NCI-H187 (cell line): ENCODE results near the gene NYAP2.
A peak's percentile ranks its signal among the peaks of the same experiment; 100 is the strongest.

Source experiments
- DNase-seq, 2 experiments: peaks; one replicate each; lab custom pipeline; 2025; lab: John Stamatoyannopoulos, UW

The NYAP2 gene

DNA sequence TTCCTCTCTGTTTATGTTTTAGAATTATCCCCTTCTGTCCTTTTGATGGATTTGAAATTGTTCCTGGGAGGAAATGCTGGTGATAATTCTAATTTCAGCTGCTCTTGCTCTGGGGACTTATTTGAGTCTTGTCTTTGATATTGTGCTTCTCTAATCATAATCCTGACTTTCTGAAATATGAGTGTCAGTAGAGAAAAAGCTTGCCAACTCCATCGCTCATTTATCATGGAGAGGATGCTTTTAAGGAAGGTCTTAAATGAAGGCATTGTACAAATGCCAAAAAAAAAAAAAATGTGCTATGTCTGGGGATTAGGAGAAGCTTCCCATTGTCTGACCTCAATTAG, 159.5 kb downstream of the NYAP2 start:
- no peak for DNase-seq

DNA sequence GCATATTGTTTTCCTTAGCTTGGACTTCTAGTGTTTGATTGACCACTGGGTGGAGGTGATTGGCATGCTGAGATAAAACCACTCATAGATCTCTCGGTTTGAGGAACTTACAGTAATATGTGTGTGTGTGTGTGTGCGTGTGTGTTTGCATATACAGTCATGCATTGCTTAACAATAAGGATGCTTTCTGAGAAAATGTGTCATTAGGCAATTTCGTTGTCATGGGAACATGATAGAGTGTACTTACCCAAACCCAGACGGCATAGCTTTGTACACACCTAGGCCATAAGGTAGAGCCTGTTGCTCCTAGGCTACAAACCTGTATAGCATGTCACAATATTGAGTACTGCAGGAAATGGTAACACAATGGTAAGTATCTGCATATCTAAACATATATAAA, 167.3 kb downstream of the NYAP2 start:
- peak in 1 of 2 experiments; percentile 2 for DNase-seq

DNA sequence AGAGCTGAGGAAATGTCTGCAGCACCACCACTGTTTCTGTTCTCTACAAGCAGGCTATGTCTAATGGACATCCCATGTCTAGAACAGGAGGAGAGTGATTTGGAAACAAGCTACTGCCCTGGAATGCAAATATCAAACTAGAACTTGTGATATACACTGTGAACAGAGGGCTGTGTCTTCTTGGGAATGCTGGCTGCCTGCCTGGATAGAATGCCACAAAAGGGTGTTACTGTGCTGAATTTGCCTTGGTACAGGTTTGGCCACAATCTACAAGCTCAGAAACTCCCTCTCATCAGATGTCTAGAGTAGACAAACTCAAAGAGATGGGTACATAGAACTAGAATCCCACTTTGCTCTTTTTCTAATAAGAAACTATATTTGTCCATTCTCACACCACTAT, 170.5 kb downstream of the NYAP2 start:
- DNase-seq: no peak

DNA sequence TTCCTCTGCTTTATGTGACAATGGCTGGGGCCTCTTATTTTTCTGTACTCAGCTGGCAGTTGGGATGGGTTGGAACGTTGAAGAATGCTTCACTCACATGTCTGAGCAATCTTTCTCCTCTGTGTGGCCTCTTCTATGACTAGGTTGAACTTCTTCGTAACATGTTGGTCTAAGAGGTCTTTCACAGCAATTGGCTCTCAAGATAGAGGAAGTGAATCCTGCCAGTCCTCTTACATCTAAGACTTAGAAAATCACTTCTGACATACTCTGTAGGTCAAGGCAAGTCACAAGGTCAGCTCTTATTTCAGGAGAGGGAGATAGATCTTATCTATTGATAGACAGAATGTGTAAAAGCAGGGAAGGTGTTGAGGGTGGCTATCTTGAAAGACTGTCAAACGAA, 174.1 kb downstream of the NYAP2 start:
- no peak for DNase-seq

DNA sequence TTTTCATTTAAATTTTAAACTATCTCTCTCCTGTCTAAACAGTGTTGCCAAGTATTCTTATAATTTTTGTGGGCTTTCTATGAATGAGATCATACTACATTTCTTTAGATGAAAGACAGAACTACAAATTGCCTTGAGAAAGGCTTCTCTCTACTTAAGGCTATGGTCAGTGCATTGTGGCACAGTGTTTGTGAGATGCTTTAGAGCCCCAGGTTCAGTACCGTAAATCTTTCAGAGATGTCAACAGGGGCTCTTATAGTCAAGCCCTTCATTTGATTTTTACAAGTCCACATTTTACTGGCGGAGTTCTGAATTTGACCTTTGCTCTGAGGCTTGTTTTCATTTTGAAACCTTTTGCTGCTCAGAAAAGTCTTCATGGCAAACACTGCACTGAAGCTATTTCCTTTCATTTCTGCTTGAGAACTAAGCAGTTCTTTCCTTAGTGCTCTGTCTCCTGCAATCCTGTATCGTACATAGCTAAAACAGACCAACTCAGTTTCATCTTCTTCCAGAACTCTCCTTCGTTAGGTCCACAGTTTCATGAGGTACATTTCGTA, 175.2 kb downstream of the NYAP2 start:
- no peak for DNase-seq

DNA sequence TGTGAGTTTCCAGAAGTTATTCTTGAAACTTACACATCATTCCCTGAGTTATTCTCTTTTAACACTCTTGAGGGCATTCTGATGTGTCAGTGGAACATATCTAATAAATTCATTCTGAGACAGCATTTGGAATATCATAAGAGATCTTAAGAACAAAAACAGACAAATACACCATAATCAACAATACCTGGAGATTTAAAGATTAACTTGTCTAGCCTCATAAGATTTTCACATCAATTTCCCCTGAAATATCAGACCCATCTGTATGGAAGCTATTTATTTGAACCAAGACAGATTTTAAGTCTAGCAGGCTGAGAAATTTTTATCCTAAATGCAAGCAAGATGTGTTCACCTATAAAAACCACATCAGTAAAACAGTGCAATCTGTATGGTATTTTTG, 181.6 kb downstream of the NYAP2 start:
- DNase-seq: no peak

DNA sequence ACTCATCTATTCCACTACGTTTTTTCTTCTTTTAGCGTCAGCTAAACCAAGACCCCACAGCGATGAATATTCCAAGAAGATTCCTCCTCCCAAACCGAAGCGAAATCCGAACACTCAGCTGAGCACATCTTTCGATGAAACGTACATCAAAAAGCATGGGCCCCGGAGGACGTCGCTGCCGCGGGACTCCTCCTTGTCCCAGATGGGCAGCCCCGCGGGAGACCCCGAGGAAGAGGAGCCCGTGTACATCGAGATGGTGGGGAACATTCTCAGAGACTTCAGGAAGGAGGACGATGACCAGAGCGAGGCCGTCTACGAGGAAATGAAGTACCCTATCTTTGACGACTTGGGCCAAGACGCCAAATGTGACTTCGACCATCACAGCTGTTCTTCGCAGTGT, 182.4 kb downstream of the NYAP2 start:
- DNase-seq: no peak

DNA sequence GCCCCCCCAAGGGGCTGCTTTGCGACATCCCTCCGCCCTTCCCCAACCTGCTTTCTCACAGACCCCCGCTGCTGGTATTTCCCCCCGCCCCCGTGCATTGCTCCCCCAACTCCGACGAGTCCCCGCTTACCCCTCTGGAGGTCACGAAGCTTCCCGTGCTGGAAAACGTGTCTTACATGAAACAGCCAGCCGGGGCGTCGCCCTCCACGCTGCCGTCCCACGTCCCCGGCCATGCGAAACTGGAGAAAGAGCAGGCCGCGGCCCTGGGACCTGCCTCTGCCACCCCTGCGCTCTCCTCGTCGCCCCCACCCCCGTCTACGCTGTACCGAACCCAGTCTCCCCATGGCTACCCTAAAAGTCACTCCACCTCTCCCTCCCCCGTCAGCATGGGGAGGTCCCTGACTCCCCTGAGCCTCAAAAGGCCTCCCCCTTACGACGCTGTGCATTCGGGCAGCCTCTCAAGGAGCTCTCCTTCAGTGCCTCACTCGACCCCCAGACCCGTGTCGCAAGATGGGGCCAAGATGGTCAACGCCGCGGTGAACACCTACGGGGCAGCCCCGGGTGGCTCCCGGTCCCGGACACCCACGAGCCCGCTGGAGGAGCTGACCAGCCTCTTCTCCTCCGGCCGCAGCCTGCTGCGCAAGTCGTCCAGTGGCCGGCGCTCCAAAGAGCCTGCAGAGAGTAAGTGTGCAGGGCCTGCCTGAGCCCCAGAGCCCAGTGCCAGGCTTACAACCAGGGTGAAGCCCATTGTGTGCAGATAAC, 183.0 kb downstream of the NYAP2 start:
- no peak for DNase-seq

DNA sequence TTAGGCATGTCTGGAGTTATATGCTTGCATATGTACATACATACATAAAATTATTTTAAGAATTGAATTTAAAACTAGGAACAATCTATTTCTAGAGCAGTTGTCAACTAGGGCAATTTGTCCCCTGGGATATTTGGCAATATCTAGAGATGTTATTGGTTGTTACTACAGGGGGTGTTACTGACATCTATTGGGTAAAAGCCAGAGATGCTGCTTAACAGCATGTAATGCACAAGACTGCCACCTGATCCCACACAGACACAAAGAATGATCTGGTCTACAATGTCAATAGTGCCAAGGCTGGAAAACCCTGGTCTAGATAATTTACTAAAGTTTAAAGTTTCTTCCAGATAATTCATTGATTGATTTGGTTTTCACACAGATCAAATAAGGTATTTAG, 185.3 kb downstream of the NYAP2 start:
- DNase-seq: no peak

DNA sequence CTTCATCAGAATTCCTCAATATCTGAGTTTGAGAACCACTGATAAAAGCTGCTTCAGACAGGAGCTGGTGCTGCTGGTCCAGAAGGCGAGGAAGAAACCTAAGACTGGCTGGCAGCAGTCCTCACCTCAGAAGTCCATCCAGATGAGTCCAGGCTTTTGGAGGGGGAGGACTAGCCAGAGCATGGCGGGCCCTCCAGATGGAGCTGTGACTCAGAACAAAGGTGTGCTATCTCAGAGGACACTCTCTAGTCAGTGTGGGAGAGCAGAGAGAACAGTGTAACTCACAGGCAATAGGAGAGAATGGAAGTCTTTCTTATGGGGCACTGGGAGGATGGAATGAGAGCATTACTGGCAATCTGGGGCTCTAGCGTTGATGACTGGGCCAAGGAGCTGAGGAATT, 191.4 kb downstream of the NYAP2 start:
- no peak for DNase-seq

DNA sequence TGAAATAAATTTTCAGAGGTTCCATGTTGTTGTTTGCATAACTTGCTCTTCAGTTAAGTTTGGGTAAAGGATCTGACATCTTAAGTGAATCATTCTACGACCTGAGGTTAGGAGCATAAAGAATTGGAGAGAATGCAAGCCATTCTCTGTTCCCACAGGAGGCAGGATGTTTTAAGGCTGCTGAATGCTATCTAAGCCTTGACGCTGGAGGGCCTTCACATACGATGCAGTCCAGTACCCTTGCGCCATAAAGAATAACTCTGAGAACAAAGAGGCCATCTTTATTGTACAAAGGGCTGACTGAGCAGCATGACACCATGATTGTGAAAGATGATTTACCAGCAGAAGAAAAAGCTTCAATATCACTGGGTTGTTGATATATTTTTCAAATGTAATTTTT, 198.4 kb downstream of the NYAP2 start:
- no peak for DNase-seq

DNA sequence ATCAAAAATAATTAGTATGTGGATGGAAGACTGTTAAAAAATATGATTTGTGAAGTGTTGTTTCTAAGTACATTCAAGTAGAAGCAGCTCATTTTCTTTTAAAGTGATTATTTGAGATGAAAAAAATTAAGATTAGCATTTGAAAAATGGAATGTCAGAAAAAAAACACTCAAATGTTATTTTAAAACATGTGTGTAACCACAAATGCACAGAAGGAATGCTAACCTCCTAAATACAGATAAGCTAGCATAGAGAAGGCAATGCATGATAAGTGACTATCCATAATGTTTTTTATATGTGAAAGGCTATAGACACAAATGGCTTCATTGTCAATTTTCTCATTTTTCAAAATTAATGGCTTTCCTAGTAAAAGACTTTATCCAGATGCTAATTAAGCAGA, 198.9 kb downstream of the NYAP2 start:
- no peak for DNase-seq

DNA sequence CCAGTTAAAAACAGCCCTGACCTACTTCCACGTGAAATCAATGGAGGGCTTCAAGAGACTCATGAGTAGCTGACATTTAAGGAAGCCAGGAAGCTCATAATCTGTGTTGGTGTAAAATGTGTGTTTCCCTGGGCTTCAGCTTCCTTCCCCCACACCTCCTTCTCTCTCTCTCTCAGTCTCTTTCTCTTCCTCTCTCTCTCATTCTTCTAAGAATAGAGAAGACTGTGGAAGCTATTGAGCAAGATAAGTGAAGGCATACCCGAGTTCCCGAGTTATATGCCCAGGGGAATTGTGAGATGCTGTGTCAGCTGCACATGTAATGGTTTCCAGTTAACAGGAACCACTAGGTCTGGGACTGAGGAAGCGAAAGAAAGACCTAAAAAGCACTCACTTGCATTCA, 199.4 kb downstream of the NYAP2 start:
- DNase-seq: no peak

DNA sequence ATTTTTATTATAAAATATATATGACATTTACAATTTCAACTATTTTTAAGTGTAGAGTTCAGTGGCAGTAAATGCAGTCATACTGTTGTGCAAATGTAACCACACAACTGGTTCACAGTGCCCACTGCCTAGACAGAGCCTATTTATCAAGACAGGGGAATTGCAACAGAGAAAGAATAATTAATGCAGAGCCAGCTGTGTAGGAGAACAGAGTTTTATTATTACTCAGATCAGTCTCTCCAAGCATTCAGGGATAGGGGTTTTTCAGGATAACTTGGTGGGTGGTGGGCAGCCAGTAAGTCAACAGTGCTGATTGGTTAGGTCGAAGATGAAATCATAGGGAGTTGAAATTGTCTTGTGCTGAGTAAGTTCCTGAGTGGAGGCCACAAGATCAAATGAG, 200.3 kb downstream of the NYAP2 start:
- DNase-seq: no peak

DNA sequence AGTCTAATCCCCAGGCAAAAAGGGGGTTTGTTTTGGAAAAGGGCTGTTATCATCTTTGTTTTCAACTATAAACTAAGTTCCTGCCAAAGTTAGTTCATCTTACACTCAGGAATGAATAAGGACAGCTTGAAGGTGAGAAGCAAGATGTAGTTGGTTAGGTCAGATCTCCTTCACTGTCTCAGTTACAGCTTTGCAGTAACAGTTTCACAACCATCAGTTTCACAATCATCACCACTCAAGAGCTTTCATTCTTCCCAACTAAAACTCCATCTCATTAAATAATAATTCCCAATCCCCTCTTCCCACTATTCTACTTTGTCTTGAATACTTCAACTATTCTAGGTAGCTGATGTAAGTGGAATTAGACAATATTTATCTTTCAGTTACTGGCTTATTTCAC, 200.9 kb downstream of the NYAP2 start:
- DNase-seq: no peak

DNA sequence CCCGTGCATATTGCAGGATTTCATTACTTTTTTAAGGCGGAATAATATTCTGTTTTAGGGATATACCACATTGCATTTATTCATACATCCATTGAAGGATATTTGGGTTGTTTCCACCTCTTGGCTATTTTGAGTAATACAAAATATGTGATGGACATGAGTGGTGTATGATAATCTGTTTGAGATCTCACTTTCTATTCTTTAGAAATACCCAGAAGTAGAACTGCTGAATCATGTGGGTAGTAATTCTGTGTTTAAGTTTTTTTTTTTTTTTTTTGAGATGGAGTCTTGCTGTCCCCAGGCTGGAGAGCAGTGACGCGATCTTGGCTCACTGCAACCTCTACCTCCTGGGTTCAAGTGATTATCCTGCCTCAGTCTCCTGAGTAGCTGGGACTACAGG, 201.4 kb downstream of the NYAP2 start:
- no peak for DNase-seq

DNA sequence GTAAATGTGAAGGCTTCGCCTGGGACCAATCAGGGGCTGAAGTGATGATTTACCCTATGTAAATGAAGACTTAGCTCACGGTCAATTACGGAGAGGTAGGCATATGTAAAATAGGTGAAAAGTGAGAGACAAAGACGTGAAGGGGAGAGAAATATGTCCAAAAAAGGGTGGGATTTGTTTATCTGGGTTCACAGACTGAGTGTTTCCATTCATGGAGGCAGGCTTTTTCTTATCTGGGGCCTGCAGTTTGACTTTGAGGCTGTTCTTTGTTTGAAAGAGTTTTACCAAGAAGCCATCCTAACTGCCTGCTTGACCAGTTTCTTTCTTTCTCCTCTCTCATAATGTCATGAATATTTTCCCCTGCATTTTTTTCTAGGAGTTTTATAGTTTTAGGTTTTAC, 202.7 kb downstream of the NYAP2 start:
- DNase-seq: no peak

DNA sequence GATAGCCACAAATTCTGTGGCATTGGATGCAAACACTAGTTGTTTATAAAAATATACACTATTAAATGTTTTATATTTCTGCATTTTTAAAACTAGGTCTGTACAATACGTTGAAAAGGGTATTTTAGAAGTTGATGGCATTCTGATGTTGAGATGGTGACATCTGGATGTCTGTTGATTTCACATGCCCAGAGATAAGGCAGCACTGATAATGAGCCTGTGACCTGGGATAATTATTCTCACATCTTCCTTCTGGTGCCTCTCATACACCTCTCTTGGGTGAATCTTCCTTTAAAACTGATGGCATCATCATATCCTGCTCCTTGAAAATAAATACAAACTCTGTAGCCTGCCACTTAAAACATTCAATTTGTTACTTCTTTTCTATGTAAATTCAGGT, 208.6 kb downstream of the NYAP2 start:
- no peak for DNase-seq

DNA sequence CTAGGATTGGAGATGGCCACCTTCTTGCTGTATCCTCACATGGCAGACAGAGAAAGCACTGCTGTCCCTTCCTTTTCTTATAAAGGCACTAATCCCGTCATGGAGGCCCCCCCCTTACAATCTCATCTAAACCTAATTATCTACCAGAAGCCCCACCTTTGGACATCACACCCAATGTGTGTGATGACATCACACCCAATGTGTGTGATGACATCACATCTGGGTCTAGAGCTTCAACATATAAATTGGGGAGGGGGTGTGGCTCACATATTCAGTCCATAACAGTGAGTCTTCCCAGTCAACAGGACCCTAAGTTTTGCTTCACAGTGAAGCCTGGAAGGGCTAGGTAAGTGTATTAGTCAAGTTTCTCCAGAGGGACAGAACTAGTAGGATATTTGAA, 213.1 kb downstream of the NYAP2 start:
- no peak for DNase-seq

DNA sequence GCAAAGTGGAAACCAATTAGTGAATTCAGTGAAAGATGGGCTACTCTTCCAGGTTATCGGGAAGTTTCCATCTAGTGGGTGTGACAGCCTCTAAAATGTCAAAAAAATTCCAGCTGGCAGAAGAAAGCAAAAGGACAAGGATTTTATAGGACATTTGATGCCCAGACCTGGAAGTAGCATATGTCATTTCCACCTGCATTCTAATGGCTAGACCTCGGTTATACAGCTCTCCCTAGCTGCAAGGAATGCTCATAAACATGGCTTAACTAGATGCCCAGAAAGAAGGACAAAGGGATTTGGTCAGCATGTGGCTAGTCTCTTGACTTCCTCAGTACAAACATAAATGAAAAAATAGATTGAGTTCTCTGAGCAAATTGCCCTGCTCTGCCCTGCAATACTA, 215.4 kb downstream of the NYAP2 start:
- DNase-seq: no peak

DNA sequence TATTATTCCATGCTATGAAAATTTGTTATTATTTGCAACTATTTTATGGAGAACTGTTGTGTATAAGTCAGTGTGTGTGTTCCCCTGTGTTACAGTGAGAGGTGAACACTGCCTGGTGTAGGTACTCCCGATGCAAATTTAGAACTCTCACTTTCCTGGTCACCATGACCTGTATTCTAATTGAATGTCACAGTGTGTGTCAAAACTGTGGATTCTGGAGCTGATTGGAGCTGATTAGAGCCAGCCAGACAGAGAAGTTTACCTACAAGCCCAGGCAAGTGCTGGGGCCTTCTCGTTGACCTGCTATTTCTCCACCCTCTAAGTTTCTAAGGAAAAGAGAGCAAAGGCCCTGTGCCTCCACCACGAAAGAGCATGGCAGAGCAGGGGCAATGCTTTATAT, 216.0 kb downstream of the NYAP2 start:
- DNase-seq: no peak

DNA sequence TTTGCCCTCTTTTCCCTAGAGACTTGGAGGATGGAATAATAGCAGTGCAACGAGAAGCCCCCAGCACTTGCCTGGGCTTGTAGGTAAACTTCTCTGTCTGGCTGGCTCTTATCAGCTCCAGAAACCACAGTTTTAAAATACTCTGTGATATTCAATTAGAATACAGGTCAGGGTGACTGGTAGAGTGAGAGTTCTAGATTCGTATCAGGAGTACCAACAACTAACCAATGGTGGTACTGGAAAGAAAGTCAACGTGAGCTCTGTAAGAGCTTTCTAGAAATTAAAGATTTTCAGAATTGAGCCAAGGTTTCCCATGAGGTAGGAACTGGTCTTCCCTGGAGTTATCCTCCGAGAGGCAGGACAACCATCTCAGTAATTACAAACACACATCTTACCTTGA, 216.9 kb downstream of the NYAP2 start:
- DNase-seq: no peak

DNA sequence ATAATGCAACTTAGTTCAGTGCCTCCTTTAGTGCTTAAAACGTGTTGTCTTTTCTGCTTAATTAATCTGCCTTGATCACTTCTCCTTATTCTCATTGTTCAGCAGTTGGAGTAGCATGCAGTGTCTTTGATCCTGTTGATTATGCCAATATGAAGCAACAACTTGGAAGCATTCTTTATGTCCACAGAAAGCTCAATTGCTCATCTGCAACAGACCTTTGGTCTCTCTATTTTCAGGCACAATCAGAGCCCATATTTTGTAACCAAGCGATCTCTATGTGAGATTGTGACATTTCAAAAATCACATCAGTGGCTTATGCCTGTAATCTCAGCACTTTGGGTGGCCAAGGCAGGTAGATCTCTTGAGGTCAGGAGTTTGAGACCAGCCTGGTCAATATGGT, 217.3 kb downstream of the NYAP2 start:
- no peak for DNase-seq

DNA sequence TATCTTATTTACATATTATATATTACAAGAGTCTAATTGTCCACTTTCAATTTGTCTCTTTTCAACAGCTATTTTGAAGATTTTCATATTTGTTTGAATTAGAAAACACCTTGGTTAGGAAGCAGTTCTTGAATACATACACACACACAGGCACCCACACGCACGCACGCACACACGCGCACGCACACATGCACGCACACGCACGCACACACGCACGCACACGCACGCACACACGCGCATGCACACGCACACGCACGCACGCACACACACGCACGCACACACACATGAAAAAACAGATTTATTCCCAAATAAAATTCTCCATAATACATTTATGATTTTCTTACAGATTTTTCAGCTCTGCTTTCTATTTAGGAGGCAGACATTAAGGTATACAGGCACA, 220.7 kb downstream of the NYAP2 start:
- no peak for DNase-seq
